ENCODE results near the gene VAX1.
A peak's percentile ranks its signal among the peaks of the same experiment; 100 is the strongest.
"Not testable (repeated sequence)": the region's sequence is repeated elsewhere in the genome, so short reads cannot be mapped to it uniquely, and the experiment has no call there.

The VAX1 gene

GRCh38 chr10:117137911-117138642 lies at the start of gene VAX1:
Gene VAX1, minus strand, starts transcription at chr10:117138270. Its CDS starts 214 bp downstream, at chr10:117138056.
- no peak for DNase-seq (ENCODE audit: low read depth in 2 of 3, low spot score in 2 of 3)

- no peak for DNase-seq (ENCODE audit: low read depth in 2 of 3, low spot score in 2 of 3)
Observed at GRCh38 chr10:117186832-117187615, 49.0 kb upstream of the VAX1 start.

- DNase-seq (ENCODE audit: low read depth in 2 of 3, low spot score in 2 of 3), result not testable (repeated sequence)
Observed at GRCh38 chr10:117185817-117186216, 47.7 kb upstream of the VAX1 start.

GRCh38 chr10:117184821-117185220 lies 46.8 kb upstream of the VAX1 start:
- no peak for DNase-seq (ENCODE audit: low read depth in 2 of 3, low spot score in 2 of 3)

- no peak for DNase-seq (ENCODE audit: low read depth in 2 of 3, low spot score in 2 of 3)
Observed at GRCh38 chr10:117184296-117184695, 46.2 kb upstream of the VAX1 start.

- DNase-seq (ENCODE audit: low read depth in 2 of 3, low spot score in 2 of 3), result no peak
Observed at GRCh38 chr10:117178190-117178589, 40.1 kb upstream of the VAX1 start.

GRCh38 chr10:117175901-117176534 lies 37.9 kb upstream of the VAX1 start:
- peak in 1 of 3 experiments; percentile 58 for DNase-seq (ENCODE audit: low read depth in 2 of 3, low spot score in 2 of 3)

GRCh38 chr10:117175215-117175900 lies 37.3 kb upstream of the VAX1 start:
- no peak for DNase-seq (ENCODE audit: low read depth in 2 of 3, low spot score in 2 of 3)

GRCh38 chr10:117174439-117175214 lies 36.6 kb upstream of the VAX1 start:
- peak; percentile 51 to 70 (median 56) for DNase-seq (ENCODE audit: low read depth in 2 of 3, low spot score in 2 of 3)

GRCh38 chr10:117170244-117170643 lies 32.2 kb upstream of the VAX1 start:
- no peak for DNase-seq (ENCODE audit: low read depth in 2 of 3, low spot score in 2 of 3)

GRCh38 chr10:117169480-117169879 lies 31.4 kb upstream of the VAX1 start:
- DNase-seq (ENCODE audit: low read depth in 2 of 3, low spot score in 2 of 3), result no peak

GRCh38 chr10:117168729-117169128 lies 30.7 kb upstream of the VAX1 start:
- no peak for DNase-seq (ENCODE audit: low read depth in 2 of 3, low spot score in 2 of 3)

GRCh38 chr10:117167789-117168674 lies 30.0 kb upstream of the VAX1 start:
- peak; percentile 46 to 57 (median 51) for DNase-seq (ENCODE audit: low read depth in 2 of 3, low spot score in 2 of 3)

- no peak for DNase-seq (ENCODE audit: low read depth in 2 of 3, low spot score in 2 of 3)
Observed at GRCh38 chr10:117167346-117167788, 29.3 kb upstream of the VAX1 start.

GRCh38 chr10:117166418-117167345 lies 28.6 kb upstream of the VAX1 start:
- no peak for DNase-seq (ENCODE audit: low read depth in 2 of 3, low spot score in 2 of 3)

- DNase-seq (ENCODE audit: low read depth in 2 of 3, low spot score in 2 of 3), result no peak
Observed at GRCh38 chr10:117165538-117166417, 27.7 kb upstream of the VAX1 start.

Measured in activated CD8-positive, alpha-beta memory T cell treated with anti-CD3 and anti-CD28 coated beads for 48 hours (primary cell).